NT2/D1 (cell line): ENCODE results near the gene ARHGEF26.

ENCODE experiments used
- SUZ12 ChIP-seq: IDR thresholded peaks from 2 replicates; pipeline ENCODE4 v1.6.1; 2011; ENCODE audit not compliant: insufficient read length, insufficient read depth; ENCODE audit errors: extremely low read depth
- YY1 ChIP-seq: IDR thresholded peaks from 2 replicates; pipeline ENCODE4 v1.6.1; 2011; ENCODE audit not compliant: insufficient read length, insufficient read depth
- ZNF274 ChIP-seq: IDR thresholded peaks from 2 replicates; pipeline ENCODE4 v1.6.1; 2011; ENCODE audit warnings: mild to moderate bottlenecking, low read depth, low read length

- no peak for TF ChIP-seq YY1
- no peak for TF ChIP-seq ZNF274
- no peak for TF ChIP-seq SUZ12
Measured at GRCh38 chr3:154151969-154152368, 30.8 kb downstream of the ARHGEF26 start.
